ENCODE results near the gene PILRB. TPM values are rescaled to one million over a fixed set of nuclear protein-coding genes. Genes with fewer than 3 reads are reported as not detected.

Gene PILRB
- total RNA-seq, 1 experiment from 2014 or later: 53.4 TPM

- no peak for DNase-seq
- H3K27me3 Mint-ChIP-seq (ENCODE audit: insufficient read depth, unreplicated experiment): no peaks in the 10 kb centered on the region
- no peaks in the 10 kb centered on the region for H3K4me1 Mint-ChIP-seq (ENCODE audit: low read depth, unreplicated experiment)
- Histone ChIP-seq H3K4me3 (ENCODE audit: low read depth, low read length) (no peak overlapping the region), H3K36me3 (ENCODE audit: control insufficient read depth, insufficient read depth, low read length) (peaks cover 7% of the 10 kb centered on the region), H3K9me3 (no peaks in the 10 kb centered on the region), H3K4me1 (no peaks in the 10 kb centered on the region), H3K27me3 (replicated peaks; ENCODE audit: control insufficient read depth, insufficient read depth, low read length) (no peaks in the 10 kb centered on the region)
- intact Hi-C loops (cut with micrococcal nuclease; ENCODE audit: unreplicated experiment): no loop called here
- no peaks in the 10 kb centered on the region for H3K9me3 Mint-ChIP-seq (ENCODE audit: unreplicated experiment)
- ChIA-PET CTCF (no interaction called here), POLR2A (no interaction called here)
- no TSS peak for BruUV-seq (replicated peaks)
- H3K4me3 Mint-ChIP-seq (ENCODE audit: unreplicated experiment): no peak overlapping the region
- H3K36me3 Mint-ChIP-seq (ENCODE audit: insufficient read depth, unreplicated experiment): peaks cover 91% of the 10 kb centered on the region
- TF ChIP-seq CTCF (IDR thresholded peaks at IDR 0.05; ENCODE audit: insufficient read depth in 1 of 2, low read depth in 1 of 2, low read length in 1 of 2, severe bottlenecking in 1 of 2, unreplicated experiment in 1 of 2): no peak
- no peak overlapping the region for H3K27ac Mint-ChIP-seq (ENCODE audit: unreplicated experiment)
Measured at GRCh38 chr7:100352984-100353684, 4.8 kb upstream of the PILRB start.

- H3K4me3 ChIP-seq (ENCODE audit: low read depth, low read length): no peak overlapping the region
- H3K27me3 Mint-ChIP-seq (ENCODE audit: insufficient read depth, unreplicated experiment): no peaks in the 10 kb centered on the region
- H3K4me3 Mint-ChIP-seq (ENCODE audit: unreplicated experiment): no peak overlapping the region
- intact Hi-C loops (cut with micrococcal nuclease; ENCODE audit: unreplicated experiment): no loop called here
- H3K27me3 ChIP-seq (replicated peaks; ENCODE audit: control insufficient read depth, insufficient read depth, low read length): no peaks in the 10 kb centered on the region
- no peaks in the 10 kb centered on the region for H3K4me1 Mint-ChIP-seq (ENCODE audit: low read depth, unreplicated experiment)
- H3K9me3 Mint-ChIP-seq (ENCODE audit: unreplicated experiment): no peaks in the 10 kb centered on the region
- CTCF ChIA-PET: no interaction called here
- no peaks in the 10 kb centered on the region for H3K4me1 ChIP-seq
- DNase-seq: no peak
- TF ChIP-seq CTCF (IDR thresholded peaks at IDR 0.05; ENCODE audit: insufficient read depth in 1 of 2, low read depth in 1 of 2, low read length in 1 of 2, severe bottlenecking in 1 of 2, unreplicated experiment in 1 of 2): no peak
- POLR2A ChIA-PET: no interaction called here
- no peaks in the 10 kb centered on the region for H3K9me3 ChIP-seq
- BruUV-seq (replicated peaks): no TSS peak
- peaks cover 7% of the 10 kb centered on the region for H3K36me3 ChIP-seq (ENCODE audit: control insufficient read depth, insufficient read depth, low read length)
- peaks cover 91% of the 10 kb centered on the region for H3K36me3 Mint-ChIP-seq (ENCODE audit: insufficient read depth, unreplicated experiment)
- no peak overlapping the region for H3K27ac Mint-ChIP-seq (ENCODE audit: unreplicated experiment)
Measured at GRCh38 chr7:100353685-100354330, 4.1 kb upstream of the PILRB start.

GRCh38 chr7:100356416-100357068 lies 1.4 kb upstream of the PILRB start:
- ChIA-PET POLR2A (no interaction called here), CTCF (no interaction called here)
- peaks cover 4% of the 10 kb centered on the region; the same call in 1 of the 2 replicates for H3K36me3 ChIP-seq (ENCODE audit: control insufficient read depth, insufficient read depth, low read length)

More at GRCh38 chr7:100356416-100357068, 1.4 kb upstream of the PILRB start:
- DNase-seq: no peak
- no TSS peak for BruUV-seq (replicated peaks)
- Histone ChIP-seq H3K4me1 (no peaks in the 10 kb centered on the region), H3K4me3 (ENCODE audit: low read depth, low read length) (no peak overlapping the region), H3K27me3 (replicated peaks; ENCODE audit: control insufficient read depth, insufficient read depth, low read length) (no peaks in the 10 kb centered on the region), H3K9me3 (no peaks in the 10 kb centered on the region)
- peaks cover 91% of the 10 kb centered on the region for H3K36me3 Mint-ChIP-seq (ENCODE audit: insufficient read depth, unreplicated experiment)
- intact Hi-C loops (cut with micrococcal nuclease; ENCODE audit: unreplicated experiment): no loop called here
- H3K27ac Mint-ChIP-seq (ENCODE audit: unreplicated experiment): no peak overlapping the region
- no peak for TF ChIP-seq CTCF (IDR thresholded peaks at IDR 0.05; ENCODE audit: insufficient read depth in 1 of 2, low read depth in 1 of 2, low read length in 1 of 2, severe bottlenecking in 1 of 2, unreplicated experiment in 1 of 2)
- no peaks in the 10 kb centered on the region for H3K27me3 Mint-ChIP-seq (ENCODE audit: insufficient read depth, unreplicated experiment)
- H3K9me3 Mint-ChIP-seq (ENCODE audit: unreplicated experiment): no peaks in the 10 kb centered on the region
- no peak overlapping the region for H3K4me3 Mint-ChIP-seq (ENCODE audit: unreplicated experiment)
- H3K4me1 Mint-ChIP-seq (ENCODE audit: low read depth, unreplicated experiment): no peaks in the 10 kb centered on the region
